ENCODE data around the gene ALPK1. TPM values are rescaled to one million over a fixed set of nuclear protein-coding genes. Genes with fewer than 3 reads are reported as not detected.

ALPK1 gene
- total RNA-seq, 1 experiment from 2014 or later: 0.17 TPM

GRCh38 chr4:112257098-112257497 lies 40.1 kb upstream of the ALPK1 start:
- Histone ChIP-seq H3K9ac (ENCODE audit: extremely low read depth, insufficient read length, low read length) (no peak overlapping the region), H3K4ac (ENCODE audit: low read depth, low read length) (no peak overlapping the region), H4K91ac (ENCODE audit: insufficient read length, low read depth, low read length) (no peak overlapping the region), H3K27ac (ENCODE audit: insufficient read length, low read depth, low read length) (no peak overlapping the region), H3K14ac (ENCODE audit: insufficient read depth, low read length) (no peak overlapping the region), H2BK5ac (ENCODE audit: insufficient read length, low read length) (no peak overlapping the region), H2AFZ (ENCODE audit: low read length) (no peak overlapping the region), H4K20me1 (ENCODE audit: control insufficient read depth, insufficient read depth, insufficient read length) (no peaks in the 10 kb centered on the region), H3K79me2 (ENCODE audit: insufficient read depth, low read length) (no peaks in the 10 kb centered on the region), H2AK5ac (ENCODE audit: insufficient read length, low read length) (no peak overlapping the region), H3K18ac (ENCODE audit: insufficient read length, low read depth, low read length) (no peak overlapping the region), H3K56ac (ENCODE audit: insufficient read length, low read depth, low read length) (no peak overlapping the region), H4K5ac (ENCODE audit: insufficient read length, low read depth, low read length) (no peak overlapping the region), H3K79me1 (ENCODE audit: insufficient read depth, low read depth, low read length, poor library complexity, severe bottlenecking) (peaks cover under 1% of the 10 kb centered on the region), H3K27me3 (ENCODE audit: insufficient read depth, low read length) (no peaks in the 10 kb centered on the region), H2BK12ac (ENCODE audit: insufficient read length, low read depth, low read length) (no peak overlapping the region), H3K9me3 (ENCODE audit: control insufficient read depth, low read depth, low read length) (no peaks in the 10 kb centered on the region), H3T11ph (ENCODE audit: low read length) (no peak overlapping the region), H2BK20ac (ENCODE audit: low read depth, low read length, poor library complexity, severe bottlenecking) (no peak overlapping the region), H2BK120ac (ENCODE audit: low read depth, low read length, poor library complexity, severe bottlenecking) (no peak overlapping the region), H3K23me2 (ENCODE audit: insufficient read length, low read depth, low read length, poor library complexity, severe bottlenecking) (no peaks in the 10 kb centered on the region), H3K4me1 (ENCODE audit: insufficient read depth, low read length) (no peaks in the 10 kb centered on the region; the same call in 1 of the 2 replicates), H2BK15ac (ENCODE audit: low read depth, low read length) (no peak overlapping the region), H3K4me2 (ENCODE audit: insufficient read depth, insufficient read length, low read length) (no peak overlapping the region), H4K8ac (replicated peaks; ENCODE audit: insufficient read length, low read depth, low read length) (no peak overlapping the region), H3K23ac (ENCODE audit: insufficient read length, low read depth, low read length) (no peak overlapping the region)
- Mint-ChIP-seq H3K27ac (no peak overlapping the region), H3K4me1 (peaks cover 9% of the 10 kb centered on the region in 2 experiments), H3K36me3 (ENCODE audit: insufficient read depth in 1 of 3, low read depth in 3 of 3) (peaks cover 3 to 14% (median 5%) of the 10 kb centered on the region in 3 experiments; a peak in 5 of 7 replicates), H3K4me3 (no peak overlapping the region), H3K9me3 (no peaks in the 10 kb centered on the region), H3K27me3 (ENCODE audit: low read depth) (no peaks in the 10 kb centered on the region)
- no peak for DNase-seq
- WGBS (ENCODE audit: extremely low coverage, insufficient read length, low lambda C conversion rate): no CpG with 5 or more reads among the region's 2 CpGs
- TF ChIP-seq, protein P1, sequence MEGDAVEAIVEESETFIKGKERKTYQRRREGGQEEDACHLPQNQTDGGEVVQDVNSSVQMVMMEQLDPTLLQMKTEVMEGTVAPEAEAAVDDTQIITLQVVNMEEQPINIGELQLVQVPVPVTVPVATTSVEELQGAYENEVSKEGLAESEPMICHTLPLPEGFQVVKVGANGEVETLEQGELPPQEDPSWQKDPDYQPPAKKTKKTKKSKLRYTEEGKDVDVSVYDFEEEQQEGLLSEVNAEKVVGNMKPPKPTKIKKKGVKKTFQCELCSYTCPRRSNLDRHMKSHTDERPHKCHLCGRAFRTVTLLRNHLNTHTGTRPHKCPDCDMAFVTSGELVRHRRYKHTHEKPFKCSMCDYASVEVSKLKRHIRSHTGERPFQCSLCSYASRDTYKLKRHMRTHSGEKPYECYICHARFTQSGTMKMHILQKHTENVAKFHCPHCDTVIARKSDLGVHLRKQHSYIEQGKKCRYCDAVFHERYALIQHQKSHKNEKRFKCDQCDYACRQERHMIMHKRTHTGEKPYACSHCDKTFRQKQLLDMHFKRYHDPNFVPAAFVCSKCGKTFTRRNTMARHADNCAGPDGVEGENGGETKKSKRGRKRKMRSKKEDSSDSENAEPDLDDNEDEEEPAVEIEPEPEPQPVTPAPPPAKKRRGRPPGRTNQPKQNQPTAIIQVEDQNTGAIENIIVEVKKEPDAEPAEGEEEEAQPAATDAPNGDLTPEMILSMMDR (conservative IDR thresholded peaks at IDR 0.05): no peak

All from H9 (cell line).